ENCODE results near the gene KRTAP10-12. TPM values are rescaled to one million over a fixed set of nuclear protein-coding genes. Genes with fewer than 3 reads are reported as not detected.

The KRTAP10-12 gene
- total and polyA plus RNA-seq, 10 of the 15 experiments (the other 5 are each of a cell fraction or from before 2014, with no cell fraction given) = not detected

DNA sequence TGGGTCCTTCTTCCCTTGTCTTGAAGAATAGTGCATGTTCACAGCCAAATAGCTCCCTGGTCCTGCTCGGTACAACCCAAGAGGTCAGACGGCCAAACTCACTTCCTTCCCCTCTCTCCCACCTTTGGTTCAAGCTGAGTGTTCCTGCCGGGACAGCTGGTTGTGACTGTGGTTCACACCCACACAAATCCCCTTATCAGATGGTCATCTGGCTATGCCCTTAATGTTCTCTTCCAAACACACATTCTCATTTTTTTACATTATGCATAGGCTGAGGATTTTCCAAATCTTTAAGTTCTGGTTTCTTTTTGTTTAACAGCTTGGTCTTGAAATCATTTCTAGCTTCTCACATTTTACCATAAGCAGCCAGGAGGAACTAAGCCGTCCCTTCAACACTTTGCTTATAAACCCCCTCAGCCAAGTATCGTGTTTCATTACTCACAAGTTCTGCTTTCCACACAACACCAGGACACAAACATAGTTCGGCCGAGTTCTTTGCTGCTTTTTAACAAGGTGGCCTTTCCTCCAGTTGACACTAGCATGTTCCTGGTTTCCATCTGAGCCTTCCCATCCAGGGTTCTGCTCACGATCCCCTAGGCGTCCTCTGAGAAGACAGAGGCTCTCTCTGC is 34.1 kb downstream of the KRTAP10-12 start:
- intact Hi-C loops (cut with micrococcal nuclease; ENCODE audit: unreplicated experiment) = no loop called here
- FAIRE-seq = no peak
- POLR2A ChIA-PET = interaction anchor here (0.6 kb wide), 1 partner anchor 71 kb away, joined by 3 read pairs; no protein-coding TSS in a partner anchor

GRCh38 chr21:44732263-44732662 is 35.3 kb downstream of the KRTAP10-12 start:
- no peak overlapping the region for H3K4me3 ChIP-seq
- no peak for DNase-seq (ENCODE audit: low read depth, low spot score)
- in situ Hi-C loops (cut with MboI) = no loop called here
- ChIA-PET CTCF (no interaction called here), POLR2A (no interaction called here), SMC1A (ENCODE audit: uncharacterized antibody, unreplicated experiment) (interaction anchor here (2.0 kb wide), 1 partner anchor 10 kb away, joined by 7 read pairs; no protein-coding TSS in a partner anchor), RAD21 (ENCODE audit: unreplicated experiment) (no interaction called here)
- intact Hi-C loops (cut with micrococcal nuclease; ENCODE audit: unreplicated experiment) = no loop called here
- WGBS (ENCODE audit: insufficient coverage, insufficient replicate concordance, low lambda C conversion rate, missing lambda C conversion rate) = 35% methylated on average over 10 of the region's 10 CpGs
- no peaks in the 10 kb centered on the region for H4K20me1 ChIP-seq (ENCODE audit: control insufficient read depth, insufficient read depth)
- no peaks in the 10 kb centered on the region for H3K4me1 ChIP-seq (ENCODE audit: control insufficient read depth, insufficient read depth, low read length)
- H3K27me3 ChIP-seq (replicated peaks in 1 of 2; ENCODE audit: control insufficient read depth in 2 of 2, insufficient read depth in 2 of 2, low read length in 1 of 2) = no peaks in the 10 kb centered on the region; a peak in 1 of 4 replicates
- no peak overlapping the region for H2AFZ ChIP-seq (ENCODE audit: control insufficient read depth, low read depth, low read length)
- H3K9ac ChIP-seq (ENCODE audit: control insufficient read depth, insufficient read depth, low read length) = no peak overlapping the region
- FAIRE-seq = no peak
- no TSS peak for BruUV-seq (replicated peaks)
- no peaks in the 10 kb centered on the region for H3K36me3 ChIP-seq (ENCODE audit: control insufficient read depth in 2 of 2, insufficient read depth in 2 of 2, low read length in 1 of 2)
- H3K79me2 ChIP-seq (ENCODE audit: control insufficient read depth, insufficient read depth, low read length) = no peaks in the 10 kb centered on the region
- H3K9me3 ChIP-seq (replicated peaks; ENCODE audit: control insufficient read depth, insufficient read depth, low read length) = no peaks in the 10 kb centered on the region
- ATAC-seq = no peak
- H3K4me2 ChIP-seq (ENCODE audit: control insufficient read depth, insufficient read depth) = no peak overlapping the region
- no peak overlapping the region for H3K27ac ChIP-seq (ENCODE audit: control insufficient read depth, insufficient read depth)
- TF ChIP-seq POU2F2 (IDR thresholded peaks at IDR 0.05; ENCODE audit: borderline replicate concordance, low read depth, low read length) (no peak), ZNF207 (IDR thresholded peaks at IDR 0.05; ENCODE audit: borderline replicate concordance) (no peak), KAT2A (conservative IDR thresholded peaks at IDR 0.05; ENCODE audit: control insufficient read depth, low read depth, low read length) (no peak), NR2C2 (IDR thresholded peaks at IDR 0.05; ENCODE audit: borderline replicate concordance, control insufficient read depth, insufficient read length, low read depth) (no peak), CBFB (IDR thresholded peaks at IDR 0.05; ENCODE audit: low read depth) (no peak), MXI1 (IDR thresholded peaks at IDR 0.05; ENCODE audit: low read depth, low read length) (no peak), ZNF217 (IDR thresholded peaks at IDR 0.05) (no peak), SMARCA5 (IDR thresholded peaks at IDR 0.05) (no peak), TCF7 (IDR thresholded peaks at IDR 0.05; ENCODE audit: borderline replicate concordance) (no peak), CBX3 (IDR thresholded peaks at IDR 0.05; ENCODE audit: borderline replicate concordance, low read depth) (no peak)
- TF ChIP-seq, protein P1, sequence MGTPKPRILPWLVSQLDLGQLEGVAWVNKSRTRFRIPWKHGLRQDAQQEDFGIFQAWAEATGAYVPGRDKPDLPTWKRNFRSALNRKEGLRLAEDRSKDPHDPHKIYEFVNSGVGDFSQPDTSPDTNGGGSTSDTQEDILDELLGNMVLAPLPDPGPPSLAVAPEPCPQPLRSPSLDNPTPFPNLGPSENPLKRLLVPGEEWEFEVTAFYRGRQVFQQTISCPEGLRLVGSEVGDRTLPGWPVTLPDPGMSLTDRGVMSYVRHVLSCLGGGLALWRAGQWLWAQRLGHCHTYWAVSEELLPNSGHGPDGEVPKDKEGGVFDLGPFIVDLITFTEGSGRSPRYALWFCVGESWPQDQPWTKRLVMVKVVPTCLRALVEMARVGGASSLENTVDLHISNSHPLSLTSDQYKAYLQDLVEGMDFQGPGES (IDR thresholded peaks at IDR 0.05) = no peak

More for the DNA sequence above, 34.1 kb downstream of the KRTAP10-12 start:
- Histone ChIP-seq H3K4me2 (ENCODE audit: control insufficient read depth, insufficient read depth) (no peak overlapping the region), H3K4me1 (ENCODE audit: control insufficient read depth, insufficient read depth, low read length) (no peaks in the 10 kb centered on the region), H3K36me3 (ENCODE audit: control insufficient read depth in 2 of 2, insufficient read depth in 2 of 2, low read length in 1 of 2) (no peaks in the 10 kb centered on the region), H3K9ac (ENCODE audit: control insufficient read depth, insufficient read depth, low read length) (no peak overlapping the region), H3K4me3 (no peak overlapping the region), H2AFZ (ENCODE audit: control insufficient read depth, low read depth, low read length) (no peak overlapping the region), H3K9me3 (replicated peaks; ENCODE audit: control insufficient read depth, insufficient read depth, low read length) (no peaks in the 10 kb centered on the region), H3K79me2 (ENCODE audit: control insufficient read depth, insufficient read depth, low read length) (no peaks in the 10 kb centered on the region), H3K27ac (ENCODE audit: control insufficient read depth, insufficient read depth) (no peak overlapping the region), H4K20me1 (ENCODE audit: control insufficient read depth, insufficient read depth) (no peaks in the 10 kb centered on the region), H3K27me3 (replicated peaks in 1 of 2; ENCODE audit: control insufficient read depth in 2 of 2, insufficient read depth in 2 of 2, low read length in 1 of 2) (no peaks in the 10 kb centered on the region; a peak in 1 of 4 replicates)
- SMC1A ChIA-PET (ENCODE audit: uncharacterized antibody, unreplicated experiment) = interaction anchor here (2.0 kb wide), 1 partner anchor 11 kb away, joined by 7 read pairs; no protein-coding TSS in a partner anchor
- TF ChIP-seq JUND (IDR thresholded peaks at IDR 0.05; ENCODE audit: low read depth, low read length) = no peak
- no peak for TF ChIP-seq NR2F1 (conservative IDR thresholded peaks at IDR 0.05)
- TF ChIP-seq SREBF1 (IDR thresholded peaks at IDR 0.05; ENCODE audit: low read length) = no peak
- no peak for TF ChIP-seq ATF3 (IDR thresholded peaks at IDR 0.05; ENCODE audit: borderline replicate concordance, extremely low read depth, low read depth, low read length)
- no peak for TF ChIP-seq SPI1 (IDR thresholded peaks at IDR 0.05; ENCODE audit: borderline replicate concordance, insufficient read depth, low read depth, low read length)
- TF ChIP-seq ZNF24 (IDR thresholded peaks at IDR 0.05) = no peak
- TF ChIP-seq TCF12 (IDR thresholded peaks at IDR 0.05; ENCODE audit: low read depth, low read length) = no peak
- TF ChIP-seq WRNIP1 (IDR thresholded peaks at IDR 0.05; ENCODE audit: borderline replicate concordance, low read depth, low read length) = no peak
- TF ChIP-seq CEBPB (IDR thresholded peaks at IDR 0.05; ENCODE audit: borderline replicate concordance in 1 of 2, low read depth in 2 of 2, low read length in 2 of 2) = no peak
- no peak for TF ChIP-seq TAF1 (IDR thresholded peaks at IDR 0.05; ENCODE audit: borderline replicate concordance, low read depth, low read length)
- TF ChIP-seq RCOR1 (conservative IDR thresholded peaks at IDR 0.05; ENCODE audit: low read depth, low read length) = no peak
- no peak for TF ChIP-seq IKZF2 (IDR thresholded peaks at IDR 0.05)
- in situ Hi-C loops (cut with MboI) = no loop called here
- DNase-seq (ENCODE audit: low read depth, low spot score) (no peak), ATAC-seq (no peak)
- RAD21 ChIA-PET (ENCODE audit: unreplicated experiment) = interaction anchor here (1.7 kb wide), 1 partner anchor 62 kb away, joined by 3 read pairs; no protein-coding TSS in a partner anchor
- WGBS (ENCODE audit: insufficient coverage, insufficient replicate concordance, low lambda C conversion rate, missing lambda C conversion rate) = 11% methylated on average over 9 of the region's 9 CpGs
- CTCF ChIA-PET = interaction anchor here (0.9 kb wide), 2 partner anchors 11 to 62 kb away, joined by 3 to 4 read pairs; no protein-coding TSS in a partner anchor
- BruUV-seq (replicated peaks) = no TSS peak
